ENCODE results near the gene EXOC5. TPM values are rescaled to one million over a fixed set of nuclear protein-coding genes. Genes with fewer than 3 reads are reported as not detected.

EXOC5 gene
- total RNA-seq, 1 experiment from 2014 or later: 62.4 TPM

- CTCF ChIA-PET: interaction anchor here (0.6 kb wide), 1 partner anchor 19 kb away, joined by 3 read pairs; no protein-coding TSS in a partner anchor
- Mint-ChIP-seq H3K27ac (ENCODE audit: unreplicated experiment) (no peak overlapping the region), H3K27me3 (ENCODE audit: unreplicated experiment) (peaks cover 32% of the 10 kb centered on the region), H3K36me3 (ENCODE audit: insufficient read depth, unreplicated experiment) (no peaks in the 10 kb centered on the region), H3K4me3 (ENCODE audit: low read depth, unreplicated experiment) (no peak overlapping the region), H3K9me3 (ENCODE audit: low read depth, unreplicated experiment) (no peaks in the 10 kb centered on the region), H3K4me1 (ENCODE audit: low read depth, unreplicated experiment) (no peaks in the 10 kb centered on the region)
- no peak for TF ChIP-seq CTCF (IDR thresholded peaks at IDR 0.05; ENCODE audit: unreplicated experiment)
- intact Hi-C loops (cut with micrococcal nuclease; ENCODE audit: unreplicated experiment): no loop called here
- BruUV-seq (replicated peaks): no TSS peak
- no peak for DNase-seq
These were observed 100.5 kb downstream of the EXOC5 start for GRCh38 chr14:57168138-57168679.

- Mint-ChIP-seq H3K4me1 (ENCODE audit: low read depth, unreplicated experiment) (no peaks in the 10 kb centered on the region), H3K36me3 (ENCODE audit: insufficient read depth, unreplicated experiment) (no peaks in the 10 kb centered on the region), H3K27me3 (ENCODE audit: unreplicated experiment) (peaks cover 49% of the 10 kb centered on the region), H3K4me3 (ENCODE audit: low read depth, unreplicated experiment) (no peak overlapping the region), H3K9me3 (ENCODE audit: low read depth, unreplicated experiment) (no peaks in the 10 kb centered on the region), H3K27ac (ENCODE audit: unreplicated experiment) (no peak overlapping the region)
- BruUV-seq (replicated peaks): no TSS peak
- TF ChIP-seq CTCF (IDR thresholded peaks at IDR 0.05; ENCODE audit: unreplicated experiment): no peak
- CTCF ChIA-PET: no interaction called here
- intact Hi-C loops (cut with micrococcal nuclease; ENCODE audit: unreplicated experiment): no loop called here
- DNase-seq: no peak
These were observed 107.0 kb downstream of the EXOC5 start for GRCh38 chr14:57161583-57162234.

GRCh38 chr14:57160333-57160732 is 108.4 kb downstream of the EXOC5 start:
- no peak for DNase-seq
- CTCF ChIA-PET: no interaction called here
- intact Hi-C loops (cut with micrococcal nuclease; ENCODE audit: unreplicated experiment): no loop called here
- Mint-ChIP-seq H3K27me3 (ENCODE audit: unreplicated experiment) (peaks cover 62% of the 10 kb centered on the region), H3K4me1 (ENCODE audit: low read depth, unreplicated experiment) (no peaks in the 10 kb centered on the region), H3K36me3 (ENCODE audit: insufficient read depth, unreplicated experiment) (no peaks in the 10 kb centered on the region), H3K9me3 (ENCODE audit: low read depth, unreplicated experiment) (no peaks in the 10 kb centered on the region), H3K4me3 (ENCODE audit: low read depth, unreplicated experiment) (no peak overlapping the region), H3K27ac (ENCODE audit: unreplicated experiment) (no peak overlapping the region)
- TF ChIP-seq CTCF (IDR thresholded peaks at IDR 0.05; ENCODE audit: unreplicated experiment): no peak
- BruUV-seq (replicated peaks): no TSS peak

- no peaks in the 10 kb centered on the region for H3K9me3 Mint-ChIP-seq (ENCODE audit: low read depth, unreplicated experiment)
- H3K4me1 Mint-ChIP-seq (ENCODE audit: low read depth, unreplicated experiment): no peaks in the 10 kb centered on the region
- no peaks in the 10 kb centered on the region for H3K36me3 Mint-ChIP-seq (ENCODE audit: insufficient read depth, unreplicated experiment)
- no peak overlapping the region for H3K4me3 Mint-ChIP-seq (ENCODE audit: low read depth, unreplicated experiment)
- H3K27ac Mint-ChIP-seq (ENCODE audit: unreplicated experiment): no peak overlapping the region
- CTCF ChIA-PET: no interaction called here
- no peak for TF ChIP-seq CTCF (IDR thresholded peaks at IDR 0.05; ENCODE audit: unreplicated experiment)
- no TSS peak for BruUV-seq (replicated peaks)
- intact Hi-C loops (cut with micrococcal nuclease; ENCODE audit: unreplicated experiment): no loop called here
- no peak for DNase-seq
- H3K27me3 Mint-ChIP-seq (ENCODE audit: unreplicated experiment): peaks cover 80% of the 10 kb centered on the region
These were observed 115.4 kb downstream of the EXOC5 start for GRCh38 chr14:57153286-57153685.

Other genes with a start within 250 kb of the EXOC5 start
- 34.2 and 38.3 TPM in 2 replicates for gene AP5M1, start 66 bp upstream of the EXOC5 start, total RNA-seq (2022)
- 16.0 and 17.2 TPM in 2 replicates for gene NAA30, start 121.7 kb upstream of the EXOC5 start, total RNA-seq (2022)
- 58.7 and 81.3 TPM in 2 replicates for gene CCDC198, start 225.0 kb upstream of the EXOC5 start, total RNA-seq (2022)